Kidney glomerular epithelial cell (primary cell): ENCODE measurements around the gene MAEA.

ENCODE experiments used
- DNase-seq: peaks from one replicate; lab custom pipeline; 2025; lab: John Stamatoyannopoulos, UW

The MAEA gene

GRCh38 chr4:1300466-1301455 lies 11.1 kb downstream of the MAEA start:
- peak; percentile 61 for DNase-seq

- no peak for DNase-seq
Measured at GRCh38 chr4:1302159-1302558, 12.5 kb downstream of the MAEA start.

- no peak for DNase-seq
Measured at GRCh38 chr4:1305261-1305711, 15.6 kb downstream of the MAEA start.

DNA sequence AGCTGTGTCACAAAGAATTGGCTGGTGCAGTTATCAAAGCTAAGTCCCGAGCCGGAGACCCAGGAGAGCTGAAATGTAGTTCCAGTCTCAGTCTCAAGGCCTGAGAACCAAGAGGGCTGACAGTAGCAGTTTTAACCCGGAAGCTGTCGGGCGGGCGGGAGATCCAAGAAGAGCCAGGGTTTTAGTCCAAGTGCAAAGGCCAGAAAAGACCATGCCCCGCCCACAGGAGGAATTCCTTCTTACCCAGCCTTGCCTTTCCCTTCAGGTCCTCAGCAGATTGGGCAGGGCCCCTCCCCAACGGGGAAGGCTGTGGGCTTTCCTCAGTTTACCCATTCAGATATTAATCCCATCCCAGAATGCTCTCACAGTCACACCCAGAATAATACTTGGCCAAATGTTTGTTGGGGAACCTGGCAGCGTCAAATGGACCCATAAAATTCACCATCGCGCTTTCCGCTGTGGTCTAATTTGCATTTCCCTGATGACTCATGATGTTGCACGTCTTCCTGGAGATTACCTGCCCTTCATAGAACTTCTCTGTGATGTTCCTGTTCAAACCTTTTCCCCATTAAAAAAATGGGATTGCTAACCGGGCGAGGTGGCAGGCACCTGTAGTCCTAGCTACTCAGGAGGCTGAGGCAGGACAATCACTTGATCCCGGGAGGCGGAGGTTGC lies 16.2 kb downstream of the MAEA start:
- no peak for DNase-seq

DNA sequence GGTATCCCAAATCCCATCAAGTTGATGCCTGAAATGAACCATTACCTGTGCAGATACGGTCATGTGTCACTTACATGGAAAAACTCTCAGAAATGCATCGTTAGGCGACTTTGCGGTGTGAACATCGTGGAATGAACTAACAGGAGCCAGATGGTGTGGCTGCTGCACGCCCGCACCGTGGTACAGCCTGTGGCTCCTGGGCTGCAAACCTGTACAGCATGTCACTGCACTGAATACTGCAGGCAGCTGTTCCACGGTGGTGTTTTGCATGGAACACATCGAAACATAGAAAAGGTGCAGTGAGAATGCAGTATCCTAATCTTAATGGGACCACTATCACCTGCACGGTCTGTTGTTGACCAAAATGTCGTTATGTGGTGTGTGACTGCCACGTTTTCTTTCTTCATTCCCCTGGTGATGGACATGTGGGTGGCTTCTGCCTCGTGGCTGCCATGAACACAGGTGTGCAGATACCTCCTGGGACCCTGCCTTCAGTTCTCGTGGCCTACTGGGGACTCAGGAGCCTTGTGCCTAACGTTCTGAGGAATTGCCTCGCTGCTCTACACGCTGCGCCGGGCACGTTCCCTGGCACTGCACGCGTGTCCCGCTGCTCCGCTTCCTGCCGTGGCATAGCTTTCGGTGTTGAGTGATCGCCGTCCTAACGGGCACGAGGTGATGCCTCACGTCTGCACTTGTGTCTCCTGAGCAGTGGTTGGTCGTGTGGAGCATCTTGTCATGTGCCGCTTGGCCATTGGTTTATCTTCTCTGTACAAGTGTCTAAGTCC lies 18.5 kb downstream of the MAEA start:
- DNase-seq: no peak

DNA sequence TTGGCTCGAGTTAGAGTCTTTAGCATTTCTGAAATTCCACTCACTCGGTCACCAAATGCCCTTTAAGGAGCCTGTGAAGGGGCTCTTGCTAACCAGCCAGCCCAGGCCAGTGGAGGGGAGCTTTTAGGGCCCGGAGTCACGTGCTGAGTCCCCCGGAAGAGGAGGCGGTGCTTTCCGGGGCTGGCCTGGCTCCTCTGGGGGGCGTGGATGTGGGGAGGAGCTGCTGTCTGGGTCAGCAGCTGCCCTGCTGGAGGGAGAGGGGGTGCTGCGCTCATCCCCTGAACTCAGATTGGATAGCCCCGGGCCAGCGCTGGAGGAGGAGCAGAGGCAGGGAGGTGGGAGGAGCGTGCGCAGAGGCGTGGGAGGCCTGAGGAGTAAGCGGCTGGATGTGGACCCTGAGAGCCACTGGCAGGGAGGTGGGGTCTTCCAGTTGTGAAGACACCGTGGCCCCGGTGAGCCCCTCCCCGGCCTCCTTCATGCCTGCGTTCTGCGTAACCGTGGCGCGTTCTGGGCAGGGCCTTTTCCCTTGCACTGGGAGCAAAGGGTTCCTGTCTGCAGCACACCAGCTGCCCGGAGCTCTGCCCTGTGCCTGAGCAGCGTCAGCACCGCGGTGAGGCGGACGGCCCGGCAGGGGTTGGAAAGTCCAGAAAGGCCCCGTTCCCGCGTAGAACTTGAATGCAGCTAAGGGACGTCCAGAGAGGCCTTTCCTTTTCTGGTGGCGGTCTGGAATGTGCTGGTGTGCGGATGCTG lies 19.7 kb downstream of the MAEA start:
- peak; percentile 93 for DNase-seq

DNA sequence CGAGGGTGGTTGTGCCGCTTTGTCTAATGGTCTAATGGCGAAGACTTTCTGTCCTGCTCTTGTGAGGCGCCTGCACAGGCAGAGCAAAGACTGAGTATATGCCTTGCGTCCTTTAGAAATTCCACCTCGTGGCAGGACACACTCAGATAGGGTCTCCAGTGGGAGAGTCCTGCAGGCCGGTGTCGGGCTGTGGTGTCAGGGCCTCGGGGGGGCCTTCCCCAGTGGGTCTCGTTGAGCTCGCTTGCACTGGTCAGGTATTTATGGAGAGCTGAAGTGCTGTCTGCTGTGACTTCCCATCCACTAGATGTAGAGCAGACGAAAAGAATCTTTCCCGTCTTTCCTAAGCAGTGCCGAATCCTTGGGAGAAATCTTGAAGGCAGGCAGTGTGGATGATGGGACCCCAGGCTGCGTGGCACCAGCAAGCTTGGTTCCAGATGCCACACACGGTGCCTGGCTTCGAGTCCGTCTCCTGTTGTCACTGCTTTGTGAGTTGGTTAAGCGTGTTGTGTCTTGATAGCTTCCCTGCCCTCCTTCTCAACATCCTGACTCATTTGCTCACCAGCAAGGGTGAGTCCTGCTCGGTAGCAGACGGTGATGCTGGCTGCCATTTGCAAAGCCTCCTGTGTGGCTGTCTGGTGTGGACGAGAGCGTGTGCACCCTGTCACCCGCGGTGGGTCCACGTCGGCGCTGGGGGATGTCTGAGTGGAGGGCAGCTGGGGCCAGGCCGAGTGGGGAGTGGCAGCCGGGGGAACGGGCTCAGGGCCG lies 20.5 kb downstream of the MAEA start:
- no peak for DNase-seq

GRCh38 chr4:1310796-1311631 lies 21.3 kb downstream of the MAEA start:
- no peak for DNase-seq

GRCh38 chr4:1312821-1313640 lies 23.3 kb downstream of the MAEA start:
- DNase-seq: no peak

GRCh38 chr4:1315306-1315705 lies 25.6 kb downstream of the MAEA start:
- DNase-seq: no peak

DNA sequence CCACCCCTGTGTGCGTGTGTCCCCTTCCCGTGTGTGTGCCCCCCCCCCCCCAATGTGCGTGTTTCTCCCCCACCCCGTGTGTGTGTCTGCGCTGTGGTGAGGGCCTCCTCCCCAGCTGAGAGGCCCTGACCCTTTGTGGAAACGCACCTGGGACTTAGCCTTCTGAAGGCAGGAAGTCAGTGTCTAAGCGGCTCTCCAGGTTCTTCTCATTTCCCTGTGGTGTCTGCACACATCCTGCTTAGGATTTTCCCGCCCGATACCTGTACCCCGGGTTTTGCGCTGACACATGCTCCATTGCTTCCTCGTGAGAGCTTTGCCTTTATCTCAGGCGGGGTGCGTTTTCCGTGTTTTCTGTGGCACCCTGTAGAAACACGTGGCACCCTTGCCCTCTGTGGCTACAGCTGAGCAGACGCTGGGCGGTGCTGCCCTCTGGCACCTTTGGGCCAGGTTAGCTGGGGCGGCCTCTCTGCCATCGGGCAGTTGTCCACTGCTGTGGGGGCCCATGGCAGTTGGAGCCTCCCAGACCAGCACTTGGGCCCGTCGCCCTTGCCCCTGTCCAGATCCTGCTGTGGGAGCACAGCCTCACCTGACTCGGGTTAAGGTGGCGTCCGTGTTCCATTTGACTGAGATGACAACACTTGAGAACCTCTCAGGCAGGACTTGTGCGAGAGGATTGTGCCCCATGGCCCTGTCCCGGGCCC lies 26.3 kb downstream of the MAEA start:
- no peak for DNase-seq

- DNase-seq: no peak
Measured at GRCh38 chr4:1316537-1317168, 27.0 kb downstream of the MAEA start.

GRCh38 chr4:1317177-1318045 lies 27.7 kb downstream of the MAEA start:
- no peak for DNase-seq

GRCh38 chr4:1318046-1318375 lies 28.3 kb downstream of the MAEA start:
- no peak for DNase-seq

DNA sequence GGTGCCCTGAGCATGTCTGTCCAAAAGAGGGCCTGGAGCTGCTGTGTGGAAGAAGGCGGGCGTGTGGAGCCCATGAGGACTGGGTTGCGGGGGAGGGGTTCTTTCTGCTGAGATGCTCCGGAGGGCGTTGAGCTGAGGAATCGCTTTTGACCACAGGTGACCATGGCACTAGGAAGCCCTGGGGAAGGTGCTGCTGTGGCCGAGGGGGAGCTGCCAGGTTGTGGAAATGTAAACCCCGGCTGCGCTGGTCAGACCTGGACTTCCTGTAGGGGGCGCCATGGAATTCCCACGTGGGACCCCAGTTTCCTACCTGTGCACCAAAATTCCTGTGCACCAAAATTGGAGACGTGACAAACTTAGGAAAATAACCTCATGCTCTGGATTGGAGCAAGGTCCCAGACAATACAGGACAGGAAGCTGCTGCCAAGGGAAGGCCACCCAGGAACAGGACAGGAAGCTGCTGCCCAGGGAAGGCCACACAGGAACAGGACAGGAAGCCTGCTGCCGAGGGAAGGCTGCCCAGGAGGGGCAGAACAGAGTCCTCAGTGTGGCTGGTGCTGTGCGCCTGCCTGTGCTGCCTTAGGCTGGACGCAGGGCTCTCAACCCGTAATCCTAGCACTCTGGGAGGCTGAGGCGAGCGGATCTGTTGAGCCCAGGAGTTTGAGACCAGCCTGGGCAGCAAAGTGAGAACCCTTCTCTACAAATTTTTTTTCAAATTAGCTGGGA lies 29.0 kb downstream of the MAEA start:
- DNase-seq: no peak

GRCh38 chr4:1321486-1321885 lies 31.8 kb downstream of the MAEA start:
- no peak for DNase-seq
